Measurements from ENCODE around the gene ARHGEF3.

The ARHGEF3 gene

GRCh38 chr3:56792193-56792592, 9.6 kb downstream of the ARHGEF3 start:
- no peak for DNase-seq

- no peak for DNase-seq
Measured at GRCh38 chr3:56790016-56790821, 11.5 kb downstream of the ARHGEF3 start.

GRCh38 chr3:56789076-56789475, 12.7 kb downstream of the ARHGEF3 start:
- DNase-seq: no peak

- peak; percentile 23 for DNase-seq
Measured at GRCh38 chr3:56788521-56788920, 13.2 kb downstream of the ARHGEF3 start.

GRCh38 chr3:56787784-56788256, 13.9 kb downstream of the ARHGEF3 start:
- DNase-seq: no peak

GRCh38 chr3:56787258-56787775, 14.4 kb downstream of the ARHGEF3 start:
- peak; percentile 37 for DNase-seq

GRCh38 chr3:56785499-56785898, 16.2 kb downstream of the ARHGEF3 start:
- no peak for DNase-seq

- DNase-seq: no peak
Measured at GRCh38 chr3:56784448-56785001, 17.2 kb downstream of the ARHGEF3 start.

GRCh38 chr3:56783644-56784447, 17.9 kb downstream of the ARHGEF3 start:
- peak; percentile 65 for DNase-seq

- DNase-seq: no peak
Measured at GRCh38 chr3:56782906-56783305, 18.8 kb downstream of the ARHGEF3 start.

GRCh38 chr3:56782215-56782614, 19.5 kb downstream of the ARHGEF3 start:
- DNase-seq: no peak

- no peak for DNase-seq
Measured at GRCh38 chr3:56781762-56782161, 20.0 kb downstream of the ARHGEF3 start.

GRCh38 chr3:56780936-56781335, 20.8 kb downstream of the ARHGEF3 start:
- DNase-seq: no peak

- DNase-seq: no peak
Measured at GRCh38 chr3:56778893-56779292, 22.9 kb downstream of the ARHGEF3 start.

GRCh38 chr3:56776556-56776950, 25.2 kb downstream of the ARHGEF3 start:
- no peak for DNase-seq

- no peak for DNase-seq
Measured at GRCh38 chr3:56775838-56776555, 25.8 kb downstream of the ARHGEF3 start.

- DNase-seq: no peak
Measured at GRCh38 chr3:56775445-56775837, 26.3 kb downstream of the ARHGEF3 start.

GRCh38 chr3:56773986-56774385, 27.8 kb downstream of the ARHGEF3 start:
- no peak for DNase-seq

GRCh38 chr3:56772952-56773938, 28.5 kb downstream of the ARHGEF3 start:
- no peak for DNase-seq

- no peak for DNase-seq
Measured at GRCh38 chr3:56771376-56771775, 30.4 kb downstream of the ARHGEF3 start.

GRCh38 chr3:56769116-56769707, 32.5 kb downstream of the ARHGEF3 start:
- no peak for DNase-seq

All from NCI-H345 (cell line).